Measurements from ENCODE around the gene TROAP. TPM values are rescaled to one million over a fixed set of nuclear protein-coding genes. Genes with fewer than 3 reads are reported as not detected.

Gene TROAP
- total and polyA plus RNA-seq, 9 of the 15 experiments (the other 6 are each of a cell fraction or from before 2014, with no cell fraction given) = 46.4 to 171 (median 59.8) TPM

DNA sequence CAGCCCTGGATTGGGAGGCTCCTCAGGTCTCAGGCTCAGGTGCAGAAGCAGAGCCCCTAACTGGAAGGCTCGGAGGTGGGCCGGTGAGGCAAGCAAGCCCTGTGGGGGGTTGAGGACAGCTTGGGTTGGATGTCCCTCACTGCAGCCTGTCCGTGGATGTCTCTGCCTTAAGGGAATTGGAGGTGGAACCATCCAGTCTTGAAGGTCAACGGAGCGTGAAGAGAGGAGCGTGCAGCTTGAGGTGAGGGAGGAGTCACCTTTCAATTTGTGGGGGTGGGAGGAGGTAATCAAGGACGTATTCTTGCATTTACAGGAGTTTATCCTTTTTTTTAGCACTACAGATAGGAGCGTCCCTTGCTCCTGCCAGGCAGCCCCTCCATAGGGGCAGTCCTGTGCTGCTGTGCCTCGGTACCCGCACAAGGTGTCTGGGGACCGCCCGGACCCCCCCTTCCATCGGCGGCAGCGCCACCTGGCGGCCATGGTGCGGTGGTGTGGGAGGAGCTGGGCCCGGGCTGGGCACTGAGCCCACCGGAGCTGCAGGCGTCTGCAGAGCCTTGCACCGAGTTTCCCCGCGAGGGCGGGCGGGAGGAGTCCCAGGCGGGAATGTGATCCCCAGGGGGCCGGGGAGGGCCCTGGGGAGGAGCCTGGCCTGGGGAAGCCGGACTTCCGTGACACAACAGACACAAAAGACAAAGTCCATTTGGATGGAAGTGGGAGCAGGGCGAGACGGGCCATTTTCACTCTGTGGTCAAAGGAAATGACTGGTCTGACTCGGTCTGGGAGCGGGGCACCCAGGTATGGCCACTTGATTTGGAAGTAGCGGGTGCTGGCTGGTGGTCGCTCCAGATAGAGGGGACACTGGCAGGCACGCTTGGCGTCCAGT, 24.5 kb downstream of the TROAP start (continued):
- TF ChIP-seq, protein P1, sequence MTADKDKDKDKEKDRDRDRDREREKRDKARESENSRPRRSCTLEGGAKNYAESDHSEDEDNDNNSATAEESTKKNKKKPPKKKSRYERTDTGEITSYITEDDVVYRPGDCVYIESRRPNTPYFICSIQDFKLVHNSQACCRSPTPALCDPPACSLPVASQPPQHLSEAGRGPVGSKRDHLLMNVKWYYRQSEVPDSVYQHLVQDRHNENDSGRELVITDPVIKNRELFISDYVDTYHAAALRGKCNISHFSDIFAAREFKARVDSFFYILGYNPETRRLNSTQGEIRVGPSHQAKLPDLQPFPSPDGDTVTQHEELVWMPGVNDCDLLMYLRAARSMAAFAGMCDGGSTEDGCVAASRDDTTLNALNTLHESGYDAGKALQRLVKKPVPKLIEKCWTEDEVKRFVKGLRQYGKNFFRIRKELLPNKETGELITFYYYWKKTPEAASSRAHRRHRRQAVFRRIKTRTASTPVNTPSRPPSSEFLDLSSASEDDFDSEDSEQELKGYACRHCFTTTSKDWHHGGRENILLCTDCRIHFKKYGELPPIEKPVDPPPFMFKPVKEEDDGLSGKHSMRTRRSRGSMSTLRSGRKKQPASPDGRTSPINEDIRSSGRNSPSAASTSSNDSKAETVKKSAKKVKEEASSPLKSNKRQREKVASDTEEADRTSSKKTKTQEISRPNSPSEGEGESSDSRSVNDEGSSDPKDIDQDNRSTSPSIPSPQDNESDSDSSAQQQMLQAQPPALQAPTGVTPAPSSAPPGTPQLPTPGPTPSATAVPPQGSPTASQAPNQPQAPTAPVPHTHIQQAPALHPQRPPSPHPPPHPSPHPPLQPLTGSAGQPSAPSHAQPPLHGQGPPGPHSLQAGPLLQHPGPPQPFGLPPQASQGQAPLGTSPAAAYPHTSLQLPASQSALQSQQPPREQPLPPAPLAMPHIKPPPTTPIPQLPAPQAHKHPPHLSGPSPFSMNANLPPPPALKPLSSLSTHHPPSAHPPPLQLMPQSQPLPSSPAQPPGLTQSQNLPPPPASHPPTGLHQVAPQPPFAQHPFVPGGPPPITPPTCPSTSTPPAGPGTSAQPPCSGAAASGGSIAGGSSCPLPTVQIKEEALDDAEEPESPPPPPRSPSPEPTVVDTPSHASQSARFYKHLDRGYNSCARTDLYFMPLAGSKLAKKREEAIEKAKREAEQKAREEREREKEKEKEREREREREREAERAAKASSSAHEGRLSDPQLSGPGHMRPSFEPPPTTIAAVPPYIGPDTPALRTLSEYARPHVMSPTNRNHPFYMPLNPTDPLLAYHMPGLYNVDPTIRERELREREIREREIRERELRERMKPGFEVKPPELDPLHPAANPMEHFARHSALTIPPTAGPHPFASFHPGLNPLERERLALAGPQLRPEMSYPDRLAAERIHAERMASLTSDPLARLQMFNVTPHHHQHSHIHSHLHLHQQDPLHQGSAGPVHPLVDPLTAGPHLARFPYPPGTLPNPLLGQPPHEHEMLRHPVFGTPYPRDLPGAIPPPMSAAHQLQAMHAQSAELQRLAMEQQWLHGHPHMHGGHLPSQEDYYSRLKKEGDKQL (CRISPR knock-in tag; IDR thresholded peaks at IDR 0.05; ENCODE audit: borderline replicate concordance) = no peak
- TF ChIP-seq NCOA1 (IDR thresholded peaks at IDR 0.05; ENCODE audit: low read depth) = no peak
- TF ChIP-seq HDAC3 (IDR thresholded peaks at IDR 0.05; ENCODE audit: borderline replicate concordance, partially characterized antibody) = no peak
- TF ChIP-seq, protein P2, sequence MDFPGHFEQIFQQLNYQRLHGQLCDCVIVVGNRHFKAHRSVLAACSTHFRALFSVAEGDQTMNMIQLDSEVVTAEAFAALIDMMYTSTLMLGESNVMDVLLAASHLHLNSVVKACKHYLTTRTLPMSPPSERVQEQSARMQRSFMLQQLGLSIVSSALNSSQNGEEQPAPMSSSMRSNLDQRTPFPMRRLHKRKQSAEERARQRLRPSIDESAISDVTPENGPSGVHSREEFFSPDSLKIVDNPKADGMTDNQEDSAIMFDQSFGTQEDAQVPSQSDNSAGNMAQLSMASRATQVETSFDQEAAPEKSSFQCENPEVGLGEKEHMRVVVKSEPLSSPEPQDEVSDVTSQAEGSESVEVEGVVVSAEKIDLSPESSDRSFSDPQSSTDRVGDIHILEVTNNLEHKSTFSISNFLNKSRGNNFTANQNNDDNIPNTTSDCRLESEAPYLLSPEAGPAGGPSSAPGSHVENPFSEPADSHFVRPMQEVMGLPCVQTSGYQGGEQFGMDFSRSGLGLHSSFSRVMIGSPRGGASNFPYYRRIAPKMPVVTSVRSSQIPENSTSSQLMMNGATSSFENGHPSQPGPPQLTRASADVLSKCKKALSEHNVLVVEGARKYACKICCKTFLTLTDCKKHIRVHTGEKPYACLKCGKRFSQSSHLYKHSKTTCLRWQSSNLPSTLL (IDR thresholded peaks at IDR 0.05) = no peak
- TF ChIP-seq, protein P3, sequence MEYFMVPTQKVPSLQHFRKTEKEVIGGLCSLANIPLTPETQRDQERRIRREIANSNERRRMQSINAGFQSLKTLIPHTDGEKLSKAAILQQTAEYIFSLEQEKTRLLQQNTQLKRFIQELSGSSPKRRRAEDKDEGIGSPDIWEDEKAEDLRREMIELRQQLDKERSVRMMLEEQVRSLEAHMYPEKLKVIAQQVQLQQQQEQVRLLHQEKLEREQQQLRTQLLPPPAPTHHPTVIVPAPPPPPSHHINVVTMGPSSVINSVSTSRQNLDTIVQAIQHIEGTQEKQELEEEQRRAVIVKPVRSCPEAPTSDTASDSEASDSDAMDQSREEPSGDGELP (CRISPR knock-in tag; IDR thresholded peaks at IDR 0.05; ENCODE audit: borderline replicate concordance) = peak; percentile 45; the same call in 1 of the 2 replicates
- TF ChIP-seq ZNF184 (CRISPR knock-in tag; IDR thresholded peaks at IDR 0.05) = no peak
- TF ChIP-seq, protein P4, sequence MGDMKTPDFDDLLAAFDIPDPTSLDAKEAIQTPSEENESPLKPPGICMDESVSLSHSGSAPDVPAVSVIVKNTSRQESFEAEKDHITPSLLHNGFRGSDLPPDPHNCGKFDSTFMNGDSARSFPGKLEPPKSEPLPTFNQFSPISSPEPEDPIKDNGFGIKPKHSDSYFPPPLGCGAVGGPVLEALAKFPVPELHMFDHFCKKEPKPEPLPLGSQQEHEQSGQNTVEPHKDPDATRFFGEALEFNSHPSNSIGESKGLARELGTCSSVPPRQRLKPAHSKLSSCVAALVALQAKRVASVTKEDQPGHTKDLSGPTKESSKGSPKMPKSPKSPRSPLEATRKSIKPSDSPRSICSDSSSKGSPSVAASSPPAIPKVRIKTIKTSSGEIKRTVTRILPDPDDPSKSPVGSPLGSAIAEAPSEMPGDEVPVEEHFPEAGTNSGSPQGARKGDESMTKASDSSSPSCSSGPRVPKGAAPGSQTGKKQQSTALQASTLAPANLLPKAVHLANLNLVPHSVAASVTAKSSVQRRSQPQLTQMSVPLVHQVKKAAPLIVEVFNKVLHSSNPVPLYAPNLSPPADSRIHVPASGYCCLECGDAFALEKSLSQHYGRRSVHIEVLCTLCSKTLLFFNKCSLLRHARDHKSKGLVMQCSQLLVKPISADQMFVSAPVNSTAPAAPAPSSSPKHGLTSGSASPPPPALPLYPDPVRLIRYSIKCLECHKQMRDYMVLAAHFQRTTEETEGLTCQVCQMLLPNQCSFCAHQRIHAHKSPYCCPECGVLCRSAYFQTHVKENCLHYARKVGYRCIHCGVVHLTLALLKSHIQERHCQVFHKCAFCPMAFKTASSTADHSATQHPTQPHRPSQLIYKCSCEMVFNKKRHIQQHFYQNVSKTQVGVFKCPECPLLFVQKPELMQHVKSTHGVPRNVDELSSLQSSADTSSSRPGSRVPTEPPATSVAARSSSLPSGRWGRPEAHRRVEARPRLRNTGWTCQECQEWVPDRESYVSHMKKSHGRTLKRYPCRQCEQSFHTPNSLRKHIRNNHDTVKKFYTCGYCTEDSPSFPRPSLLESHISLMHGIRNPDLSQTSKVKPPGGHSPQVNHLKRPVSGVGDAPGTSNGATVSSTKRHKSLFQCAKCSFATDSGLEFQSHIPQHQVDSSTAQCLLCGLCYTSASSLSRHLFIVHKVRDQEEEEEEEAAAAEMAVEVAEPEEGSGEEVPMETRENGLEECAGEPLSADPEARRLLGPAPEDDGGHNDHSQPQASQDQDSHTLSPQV (IDR thresholded peaks at IDR 0.05) = no peak
- TF ChIP-seq ARNT (IDR thresholded peaks at IDR 0.05) = no peak
- TF ChIP-seq ZBED1 (IDR thresholded peaks at IDR 0.05) = no peak
- no peak for TF ChIP-seq JUNB (CRISPR knock-in tag; conservative IDR thresholded peaks at IDR 0.05)
- TF ChIP-seq L3MBTL2 (IDR thresholded peaks at IDR 0.05) = no peak
- TF ChIP-seq, protein P5, sequence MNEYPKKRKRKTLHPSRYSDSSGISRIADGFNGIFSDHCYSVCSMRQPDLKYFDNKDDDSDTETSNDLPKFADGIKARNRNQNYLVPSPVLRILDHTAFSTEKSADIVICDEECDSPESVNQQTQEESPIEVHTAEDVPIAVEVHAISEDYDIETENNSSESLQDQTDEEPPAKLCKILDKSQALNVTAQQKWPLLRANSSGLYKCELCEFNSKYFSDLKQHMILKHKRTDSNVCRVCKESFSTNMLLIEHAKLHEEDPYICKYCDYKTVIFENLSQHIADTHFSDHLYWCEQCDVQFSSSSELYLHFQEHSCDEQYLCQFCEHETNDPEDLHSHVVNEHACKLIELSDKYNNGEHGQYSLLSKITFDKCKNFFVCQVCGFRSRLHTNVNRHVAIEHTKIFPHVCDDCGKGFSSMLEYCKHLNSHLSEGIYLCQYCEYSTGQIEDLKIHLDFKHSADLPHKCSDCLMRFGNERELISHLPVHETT (CRISPR knock-in tag; conservative IDR thresholded peaks at IDR 0.05 in 1 of 2, IDR thresholded peaks at IDR 0.05 in 1 of 2) = no peak

Data from K562 (cell line).